GM23338 (cell line): ENCODE measurements around the gene RASSF7. TPM values are rescaled to one million over a fixed set of nuclear protein-coding genes. Genes with fewer than 3 reads are reported as not detected.

Source experiments
- ATAC-seq: fragments of 200-7000 bp; cut with Tn5 transposase; 3 replicates; pipeline ENCODE4 v1.9.1; 2020
- DNase-seq: peaks from one replicate; pipeline ENCODE4 v3.0.0-alpha.2; 2015; ENCODE audit warnings: low spot score
- H2AFZ ChIP-seq: fragments of 200-600 bp; sonication (generic); 2 replicates; pipeline ENCODE4 v1.8.0; 2016; ENCODE audit warnings: antibody characterized with exemption, mild to moderate bottlenecking, moderate library complexity
- H3F3A ChIP-seq: fragments of 200-600 bp; sonication (generic); replicated peaks from 2 replicates; pipeline ENCODE4 v1.8.0; 2017; ENCODE audit warnings: antibody characterized with exemption, mixed run types, low read depth
- H3K27ac ChIP-seq: fragments of 200-600 bp; sonication (generic); 2 replicates; pipeline ENCODE4 v1.6.1; 2016; ENCODE audit warnings: low read depth
- H3K27me3 ChIP-seq: fragments of 200-600 bp; sonication (generic); 2 replicates; pipeline ENCODE4 v1.8.0; 2016; ENCODE audit warnings: mild to moderate bottlenecking, mixed run types, moderate library complexity; ENCODE audit not compliant: insufficient read depth
- H3K36me3 ChIP-seq: fragments of 200-600 bp; sonication (generic); 2 replicates; pipeline ENCODE4 v1.8.0; 2016; ENCODE audit warnings: mild to moderate bottlenecking; ENCODE audit not compliant: insufficient read depth
- H3K4me1 ChIP-seq: fragments of 200-600 bp; sonication (generic); 2 replicates; pipeline ENCODE4 v1.8.0; 2016; ENCODE audit warnings: mild to moderate bottlenecking, moderate library complexity; ENCODE audit not compliant: insufficient read depth
- H3K4me2 ChIP-seq: fragments of 200-600 bp; sonication (generic); 2 replicates; pipeline ENCODE4 v1.7.1; 2017; ENCODE audit warnings: mixed run types
- H3K4me3 ChIP-seq: fragments of 200-600 bp; sonication (generic); 2 replicates; pipeline ENCODE4 v1.6.1; 2016; ENCODE audit warnings: mixed run types
- H3K79me2 ChIP-seq: fragments of 200-600 bp; sonication (generic); replicated peaks from 2 replicates; pipeline ENCODE4 v1.8.0; 2017; ENCODE audit warnings: mild to moderate bottlenecking; ENCODE audit not compliant: insufficient read depth
- H3K9me2 ChIP-seq: fragments of 200-600 bp; sonication (generic); 2 replicates; pipeline ENCODE4 v1.8.0; 2017; ENCODE audit not compliant: insufficient read depth
- H4K20me1 ChIP-seq: fragments of 200-600 bp; sonication (generic); replicated peaks from 2 replicates; pipeline ENCODE4 v1.8.0; 2017; ENCODE audit warnings: mild to moderate bottlenecking; ENCODE audit not compliant: insufficient read depth
- H3K27ac Mint-ChIP-seq: 2 replicates; pipeline ENCODE4 v1.8.0; 2020; ENCODE audit warnings: inconsistent platforms, mild to moderate bottlenecking, moderate library complexity, mixed read lengths
- H3K27me3 Mint-ChIP-seq: 3 replicates; pipeline ENCODE4 v1.8.0; 2022; ENCODE audit warnings: low read depth, mild to moderate bottlenecking, moderate library complexity, mixed read lengths, inconsistent platforms; ENCODE audit not compliant: insufficient read depth, poor library complexity
- H3K36me3 Mint-ChIP-seq: 3 replicates; pipeline ENCODE4 v1.8.0; 2021; ENCODE audit warnings: low read depth, mild to moderate bottlenecking, inconsistent platforms, moderate library complexity, mixed read lengths
- H3K4me1 Mint-ChIP-seq: 3 replicates; pipeline ENCODE4 v1.8.0; 2020; ENCODE audit warnings: mild to moderate bottlenecking, inconsistent platforms, mixed read lengths
- H3K4me3 Mint-ChIP-seq: 3 replicates; pipeline ENCODE4 v1.8.0; 2021; ENCODE audit warnings: moderate library complexity, mild to moderate bottlenecking, inconsistent platforms, mixed read lengths
- H3K9me3 Mint-ChIP-seq: 3 replicates; pipeline ENCODE4 v1.8.0; 2020; ENCODE audit warnings: moderate library complexity, mild to moderate bottlenecking, inconsistent platforms, mixed read lengths
- CREB1 ChIP-seq: fragments of 250-450 bp; sonication (Bioruptor Pico); IDR thresholded peaks from 2 replicates; pipeline ENCODE4 v1.5.0; 2020; ENCODE audit warnings: low read depth, mild to moderate bottlenecking, moderate library complexity
- CTCF ChIP-seq, 2 experiments: fragments of 200-600 bp in 1 of 2; sonication (generic) in 1 of 2; conservative IDR thresholded peaks; 2 replicates each; pipeline versions ENCODE4 v1.5.1 to v1.6.1; 2016 to 2017; ENCODE audit warnings: antibody characterized with exemption in 2 of 2, low read depth in 2 of 2, mild to moderate bottlenecking in 2 of 2, moderate library complexity in 1 of 2
- ETS1 ChIP-seq: IDR thresholded peaks from 2 replicates; pipeline ENCODE4 v1.6.1; 2016; ENCODE audit warnings: antibody characterized with exemption
- EZH2 ChIP-seq: fragments of 200-600 bp; sonication (generic); IDR thresholded peaks from one replicate; pipeline ENCODE4 v1.8.0; 2017; ENCODE audit warnings: antibody characterized with exemption, mild to moderate bottlenecking, low read depth; ENCODE audit not compliant: unreplicated experiment
- EZH2phosphoT487 ChIP-seq: fragments of 200-600 bp; sonication (generic); IDR thresholded peaks from one replicate; pipeline ENCODE4 v1.8.1; 2018; ENCODE audit warnings: antibody characterized with exemption; ENCODE audit not compliant: unreplicated experiment
- JUNB ChIP-seq: IDR thresholded peaks from one replicate; pipeline ENCODE4 v1.6.1; 2016; ENCODE audit warnings: antibody characterized with exemption; ENCODE audit not compliant: unreplicated experiment
- NANOG ChIP-seq: IDR thresholded peaks from 2 replicates; pipeline ENCODE4 v1.6.1; 2016; ENCODE audit warnings: antibody characterized with exemption, borderline replicate concordance
- POLR2AphosphoS5 ChIP-seq: IDR thresholded peaks from 2 replicates; pipeline ENCODE4 v1.6.1; 2016; ENCODE audit warnings: antibody characterized with exemption, low read depth
- REST ChIP-seq: IDR thresholded peaks from one replicate; pipeline ENCODE4 v1.6.1; 2018; ENCODE audit warnings: antibody characterized with exemption; ENCODE audit not compliant: unreplicated experiment
- STAT1 ChIP-seq: IDR thresholded peaks from one replicate; pipeline ENCODE4 v1.6.1; 2016; ENCODE audit warnings: antibody characterized with exemption; ENCODE audit not compliant: unreplicated experiment
- ZNF114 ChIP-seq: fragments of 250-450 bp; sonication (Bioruptor Pico); IDR thresholded peaks from 2 replicates; pipeline ENCODE4 v1.5.0; 2020; ENCODE audit warnings: mild to moderate bottlenecking, moderate library complexity
- ZNF331 ChIP-seq: fragments of 250-450 bp; sonication (Bioruptor Pico); IDR thresholded peaks from 2 replicates; pipeline ENCODE4 v1.5.0; 2020; ENCODE audit warnings: low read depth, mild to moderate bottlenecking, moderate library complexity
- ZNF462 ChIP-seq: fragments of 250-450 bp; sonication (Bioruptor Pico); IDR thresholded peaks from 2 replicates; pipeline ENCODE4 v1.5.0; 2020; ENCODE audit warnings: mild to moderate bottlenecking, moderate library complexity
- polyA plus RNA-seq: library from polyadenylated mRNA; unstranded; fragments of >200 nt; fragmentation: Nextera tagmentation; extraction: Ambion mirVana; gene quantifications from 2 replicates; pipeline ENCODE4 v1.2.1, GENCODE V29; 2016
- total RNA-seq: library from RNA; depleted of rRNA; stranded (reverse); fragments of >200 nt; shearing (Covaris generic); gene quantifications from 2 replicates; pipeline ENCODE4 v1.2.3, GENCODE V29; 2014

RASSF7 gene
- total and polyA plus RNA-seq, 2 experiments from 2014 or later: 39.6 to 64.8 TPM

- Mint-ChIP-seq H3K27me3 (peaks cover 9% of the 10 kb centered on the region), H3K9me3 (no peaks in the 10 kb centered on the region; the same call in 2 of the 3 replicates), H3K4me3 (no peak overlapping the region; the same call in 2 of the 3 replicates), H3K36me3 (peaks cover 22% of the 10 kb centered on the region), H3K4me1 (peaks cover 13% of the 10 kb centered on the region), H3K27ac (no peak overlapping the region)
- Histone ChIP-seq H3K4me3 (no peak overlapping the region), H3K79me2 (peaks cover 72% of the 10 kb centered on the region), H3F3A (peaks cover 11% of the 10 kb centered on the region; the same call in 1 of the 2 replicates), H4K20me1 (peaks cover 35% of the 10 kb centered on the region), H3K27me3 (no peaks in the 10 kb centered on the region), H3K4me1 (peaks cover 10% of the 10 kb centered on the region), H2AFZ (no peak overlapping the region), H3K4me2 (no peak overlapping the region), H3K9me2 (no peaks in the 10 kb centered on the region), H3K27ac (no peak overlapping the region), H3K36me3 (peaks cover 10% of the 10 kb centered on the region; the same call in 1 of the 2 replicates)
- DNase-seq (no peak), ATAC-seq (no peak)
- TF ChIP-seq ZNF114 (CRISPR knock-in tag) (no peak), POLR2AphosphoS5 (no peak), NANOG (no peak), JUNB (no peak), ETS1 (no peak), STAT1 (no peak), EZH2phosphoT487 (no peak), ZNF331 (no peak), EZH2 (no peak), ZNF462 (CRISPR knock-in tag) (no peak), REST (no peak), CREB1 (CRISPR knock-in tag) (no peak), CTCF (conservative IDR thresholded peaks at IDR 0.05; ENCODE audit: low read depth in 2 of 2) (no peak)
Measured at GRCh38 chr11:581342-581741, 20.6 kb downstream of the RASSF7 start.
